Ascending aorta (tissue), 2 donors: ENCODE results near the gene TCF7. TPM values are rescaled to one million over a fixed set of nuclear protein-coding genes. Genes with fewer than 3 reads are reported as not detected.

Source experiments
- DNase-seq, 2 donors: peaks; one replicate each; pipeline ENCODE4 v3.0.0-alpha.2; 2019; ENCODE audit warnings: low spot score in 2 of 2
- H3K27ac ChIP-seq, 2 donors: fragments of 200-600 bp; sonication (generic); one replicate each; pipeline ENCODE4 v1.5.1; 2016 to 2017; ENCODE audit warnings: mild to moderate bottlenecking in 1 of 2
- H3K27me3 ChIP-seq: fragments of 200-600 bp; sonication (generic); one replicate; pipeline ENCODE4 v1.5.1; 2017
- H3K36me3 ChIP-seq, 2 donors: fragments of 200-600 bp; sonication (generic); one replicate each; pipeline ENCODE4 v1.5.1; 2016
- H3K4me1 ChIP-seq, 2 donors: fragments of 200-600 bp; sonication (generic); one replicate each; pipeline ENCODE4 v1.5.1; 2016 to 2017; ENCODE audit warnings: mild to moderate bottlenecking in 1 of 2
- H3K4me3 ChIP-seq, 2 donors: fragments of 200-600 bp; sonication (generic); one replicate each; pipeline ENCODE4 v1.5.1; 2016 to 2017; ENCODE audit warnings: mild to moderate bottlenecking in 1 of 2
- H3K9me3 ChIP-seq, 2 donors: fragments of 200-600 bp; sonication (generic); one replicate each; pipeline ENCODE4 v1.5.1; 2016
- CTCF ChIP-seq, 3 experiments: fragments of 200-600 bp in 2 of 3; fragments of 450-650 bp in 1 of 3; sonication (generic) in 2 of 3; IDR thresholded peaks; one replicate each; pipeline ENCODE4 v1.5.1; 2016 to 2019; ENCODE audit warnings: antibody characterized with exemption in 3 of 3, mild to moderate bottlenecking in 1 of 3, moderate library complexity in 1 of 3
- intact Hi-C: fragments of 100-400 bp; cut with DNase I; formaldehyde crosslinking; loops from one replicate; pipeline ENCODE4 v1.15.1; 2023
- total RNA-seq: library from RNA; depleted of rRNA; stranded (reverse); fragments of >200 nt; gene quantifications from one replicate; pipeline ENCODE4 v1.1.0, GENCODE V29; 2016

The TCF7 gene
- total RNA-seq, 1 donor from 2014 or later, result 12.1 TPM

GRCh38 chr5:134123360-134123759 is 8.9 kb downstream of the TCF7 start:
- Histone ChIP-seq H3K4me3 (no peak overlapping the region), H3K27ac (no peak overlapping the region), H3K9me3 (no peaks in the 10 kb centered on the region), H3K36me3 (no peaks in the 10 kb centered on the region), H3K4me1 (peaks cover 10 to 32% of the 10 kb centered on the region in 2 donors), H3K27me3 (no peaks in the 10 kb centered on the region)
- TF ChIP-seq CTCF (IDR thresholded peaks at IDR 0.05), result no peak
- DNase-seq, result no peak
- intact Hi-C loops, result no loop called here

- intact Hi-C loops, result loop anchor here (5.0 kb wide), 1 partner anchor 67 kb away; no protein-coding TSS in a partner anchor
- no peak for TF ChIP-seq CTCF (IDR thresholded peaks at IDR 0.05)
- Histone ChIP-seq H3K27ac (peak overlapping the region; percentile 59 to 70), H3K36me3 (peaks cover 0 to 2% of the 10 kb centered on the region in 2 donors), H3K27me3 (no peaks in the 10 kb centered on the region), H3K9me3 (no peaks in the 10 kb centered on the region), H3K4me1 (peaks cover 10 to 33% of the 10 kb centered on the region in 2 donors), H3K4me3 (no peak overlapping the region)
- no peak for DNase-seq
Measured at GRCh38 chr5:134124289-134125038, 10.0 kb downstream of the TCF7 start.

GRCh38 chr5:134125039-134126015 is 10.8 kb downstream of the TCF7 start:
- TF ChIP-seq CTCF (IDR thresholded peaks at IDR 0.05), result no peak
- Histone ChIP-seq H3K4me3 (no peak overlapping the region), H3K9me3 (no peaks in the 10 kb centered on the region), H3K27me3 (no peaks in the 10 kb centered on the region), H3K36me3 (peaks cover 0 to 6% of the 10 kb centered on the region in 2 donors), H3K27ac (peak overlapping the region; percentile 59 to 70), H3K4me1 (peaks cover 10 to 33% of the 10 kb centered on the region in 2 donors)
- intact Hi-C loops, result loop anchor here (5.0 kb wide), 1 partner anchor 68 kb away; no protein-coding TSS in a partner anchor
- DNase-seq, result peak; percentile 49 to 82

- Histone ChIP-seq H3K27ac (peak overlapping the region in 1 of 2 donors; percentile 25), H3K4me1 (peaks cover 10 to 33% of the 10 kb centered on the region in 2 donors), H3K9me3 (no peaks in the 10 kb centered on the region), H3K4me3 (peak overlapping the region; percentile 4 to 28), H3K36me3 (peaks cover 6 to 12% of the 10 kb centered on the region in 2 donors), H3K27me3 (no peaks in the 10 kb centered on the region)
- intact Hi-C loops, result loop anchor here (5.0 kb wide), 1 partner anchor 70 kb away; no protein-coding TSS in a partner anchor
- TF ChIP-seq CTCF (IDR thresholded peaks at IDR 0.05), result no peak
- DNase-seq, result no peak
Measured at GRCh38 chr5:134127376-134127861, 12.9 kb downstream of the TCF7 start.

- H3K4me1 ChIP-seq, result peaks cover 10 to 33% of the 10 kb centered on the region in 2 donors
- H3K9me3 ChIP-seq, result no peaks in the 10 kb centered on the region
- intact Hi-C loops, result loop anchor here (5.0 kb wide), 1 partner anchor 71 kb away; no protein-coding TSS in a partner anchor
- DNase-seq, result no peak
- H3K27ac ChIP-seq, result peak overlapping the region in 1 of 2 donors; percentile 25
- peak overlapping the region; percentile 4 to 28 for H3K4me3 ChIP-seq
- H3K27me3 ChIP-seq, result no peaks in the 10 kb centered on the region
- peaks cover 6 to 13% of the 10 kb centered on the region in 2 donors for H3K36me3 ChIP-seq
- no peak for TF ChIP-seq CTCF (IDR thresholded peaks at IDR 0.05)
Measured at GRCh38 chr5:134127988-134128647, 13.6 kb downstream of the TCF7 start.
